ENCODE measurements around the gene DOK7. TPM values are rescaled to one million over a fixed set of nuclear protein-coding genes. Genes with fewer than 3 reads are reported as not detected.

Gene DOK7
- total RNA-seq, 6 experiments from 2014 or later = 0.73 to 2.4 (median 1.5) TPM

GRCh38 chr4:3429651-3430050 is 33.5 kb upstream of the DOK7 start:
- H3K27ac ChIP-seq = no peak overlapping the region
- no peaks in the 10 kb centered on the region for H3K9me3 ChIP-seq
- peaks cover 0 to 11% (median 6%) of the 10 kb centered on the region in 4 donors for H3K36me3 ChIP-seq
- H3K4me3 ChIP-seq = no peak overlapping the region
- 100% methylated on average over 2 of the region's 12 CpGs for WGBS (ENCODE audit: insufficient coverage, low coverage, low lambda C conversion rate, missing lambda C conversion rate)
- ATAC-seq = no peak
- no peak for DNase-seq
- intact Hi-C loops (cut with DNase I) = no loop called here
- H3K27me3 ChIP-seq = no peaks in the 10 kb centered on the region
- TF ChIP-seq POLR2A (IDR thresholded peaks at IDR 0.05) = no peak
- no peak for TF ChIP-seq CTCF (IDR thresholded peaks at IDR 0.05)
- peaks cover 0 to 13% (median 0%) of the 10 kb centered on the region in 4 donors for H3K4me1 ChIP-seq

GRCh38 chr4:3430524-3430923 is 32.6 kb upstream of the DOK7 start:
- no peak overlapping the region for H3K4me3 ChIP-seq
- no peak for TF ChIP-seq CTCF (IDR thresholded peaks at IDR 0.05)
- TF ChIP-seq POLR2A (IDR thresholded peaks at IDR 0.05) = no peak
- ATAC-seq = no peak
- H3K4me1 ChIP-seq = peaks cover 0 to 13% (median 0%) of the 10 kb centered on the region in 4 donors
- no peaks in the 10 kb centered on the region for H3K9me3 ChIP-seq
- WGBS (ENCODE audit: insufficient coverage, low coverage, low lambda C conversion rate, missing lambda C conversion rate) = 80% methylated on average over 1 of the region's 21 CpGs
- H3K27me3 ChIP-seq = no peaks in the 10 kb centered on the region
- peaks cover 0 to 11% (median 6%) of the 10 kb centered on the region in 4 donors for H3K36me3 ChIP-seq
- DNase-seq = no peak
- intact Hi-C loops (cut with DNase I) = no loop called here
- H3K27ac ChIP-seq = no peak overlapping the region

GRCh38 chr4:3431446-3431993 is 31.6 kb upstream of the DOK7 start:
- no peak for ATAC-seq
- H3K4me1 ChIP-seq = peaks cover 0 to 10% (median 0%) of the 10 kb centered on the region in 4 donors
- no peak overlapping the region for H3K27ac ChIP-seq
- no peak for DNase-seq
- no peak overlapping the region for H3K4me3 ChIP-seq
- no peaks in the 10 kb centered on the region for H3K27me3 ChIP-seq
- WGBS (ENCODE audit: insufficient coverage, low coverage, low lambda C conversion rate, missing lambda C conversion rate) = no CpG with 5 or more reads among the region's 28 CpGs
- no peaks in the 10 kb centered on the region for H3K9me3 ChIP-seq
- intact Hi-C loops (cut with DNase I) = no loop called here
- H3K36me3 ChIP-seq = peaks cover 0 to 11% (median 6%) of the 10 kb centered on the region in 4 donors
- TF ChIP-seq POLR2A (IDR thresholded peaks at IDR 0.05) (no peak), CTCF (IDR thresholded peaks at IDR 0.05) (no peak)

- no CpG with 5 or more reads among the region's 16 CpGs for WGBS (ENCODE audit: insufficient coverage, low coverage, low lambda C conversion rate, missing lambda C conversion rate)
- H3K27me3 ChIP-seq = no peaks in the 10 kb centered on the region
- ATAC-seq (no peak), DNase-seq (peak in 1 of 3 donors; percentile 21)
- H3K4me1 ChIP-seq = peaks cover 0 to 2% (median 0%) of the 10 kb centered on the region in 4 donors
- TF ChIP-seq POLR2A (IDR thresholded peaks at IDR 0.05) = no peak
- TF ChIP-seq CTCF (IDR thresholded peaks at IDR 0.05) = no peak
- no peak overlapping the region for H3K4me3 ChIP-seq
- peaks cover 0 to 11% (median 6%) of the 10 kb centered on the region in 4 donors for H3K36me3 ChIP-seq
- H3K9me3 ChIP-seq = no peaks in the 10 kb centered on the region
- no peak overlapping the region for H3K27ac ChIP-seq
- intact Hi-C loops (cut with DNase I) = no loop called here
Observed at GRCh38 chr4:3432381-3432790, 30.7 kb upstream of the DOK7 start.
